GM11168 (cell line): Measurements from ENCODE around the gene OPCML.

Experiments
- in situ Hi-C: fragments of 300-500 bp; cut with MboI; formaldehyde crosslinking; loops from one replicate; pipeline ENCODE4 v1.12.0; 2022; ENCODE audit warnings: low sequenced_read_pairs; ENCODE audit not compliant: unreplicated experiment

The OPCML gene

GRCh38 chr11:133064152-133064877 lies 468.0 kb downstream of the OPCML start:
- in situ Hi-C loops = no loop called here

DNA sequence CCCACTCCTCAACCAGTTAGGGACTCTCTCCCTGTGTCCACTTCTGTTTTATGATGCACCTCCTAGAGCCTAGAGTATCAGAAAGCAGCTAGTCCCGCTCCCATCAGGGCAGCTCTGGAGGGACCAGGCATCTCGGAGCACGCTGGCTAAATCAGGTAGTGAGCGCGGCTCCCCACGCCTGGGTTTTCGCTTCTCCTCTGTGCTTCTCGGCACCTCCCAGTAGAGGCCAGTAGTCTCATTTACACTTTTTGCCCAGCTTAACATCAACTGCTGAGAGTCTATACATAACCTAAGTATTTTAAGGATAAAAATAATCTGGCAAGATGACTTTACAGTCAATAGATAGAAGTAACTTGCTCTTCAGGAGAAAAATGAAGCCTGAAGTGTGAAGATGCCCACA lies 473.8 kb downstream of the OPCML start:
- in situ Hi-C loops = no loop called here

GRCh38 chr11:133053124-133053776 lies 479.1 kb downstream of the OPCML start:
- in situ Hi-C loops = no loop called here

DNA sequence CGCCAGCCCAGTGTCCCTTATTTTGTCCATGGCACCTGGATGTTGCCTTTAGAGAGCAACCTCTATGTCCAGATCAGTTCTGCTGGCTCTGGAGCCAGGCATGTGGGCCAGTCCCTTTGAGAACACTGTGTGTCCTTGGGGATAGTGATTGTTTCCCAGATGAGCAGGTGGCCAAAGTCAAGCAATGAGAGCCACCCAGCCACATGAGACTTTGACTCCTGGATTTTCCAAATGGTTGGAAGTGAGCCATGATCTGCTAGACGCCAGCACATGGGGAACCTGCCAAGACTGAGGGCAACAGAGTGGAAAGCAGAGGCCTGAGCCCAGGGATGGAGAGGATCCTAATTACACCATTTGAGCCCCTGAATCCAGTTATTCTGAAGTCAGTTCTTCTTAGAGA lies 479.8 kb downstream of the OPCML start:
- in situ Hi-C loops = no loop called here

- in situ Hi-C loops = no loop called here
Observed at GRCh38 chr11:133049244-133050019, 482.9 kb downstream of the OPCML start.

GRCh38 chr11:133048270-133048669 lies 484.0 kb downstream of the OPCML start:
- in situ Hi-C loops = no loop called here

DNA sequence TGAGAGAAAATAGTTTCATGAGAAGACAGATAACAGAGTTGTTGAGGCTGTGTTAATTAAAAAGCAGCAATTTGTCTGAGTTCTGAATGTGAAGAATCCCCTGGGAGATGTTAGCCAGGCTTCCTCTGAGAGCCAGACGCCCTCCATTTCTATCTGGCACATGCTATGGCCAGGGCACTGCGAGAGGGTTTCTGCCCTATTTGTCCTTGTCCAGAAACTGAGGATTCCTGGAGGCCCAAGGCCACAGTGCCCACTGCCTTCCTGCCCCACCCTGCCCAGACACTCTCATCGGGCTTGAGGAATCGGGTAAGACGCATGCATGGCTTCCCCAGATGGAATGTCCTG lies 484.6 kb downstream of the OPCML start:
- in situ Hi-C loops = no loop called here

- in situ Hi-C loops = no loop called here
Observed at GRCh38 chr11:133047036-133047770, 485.1 kb downstream of the OPCML start.

DNA sequence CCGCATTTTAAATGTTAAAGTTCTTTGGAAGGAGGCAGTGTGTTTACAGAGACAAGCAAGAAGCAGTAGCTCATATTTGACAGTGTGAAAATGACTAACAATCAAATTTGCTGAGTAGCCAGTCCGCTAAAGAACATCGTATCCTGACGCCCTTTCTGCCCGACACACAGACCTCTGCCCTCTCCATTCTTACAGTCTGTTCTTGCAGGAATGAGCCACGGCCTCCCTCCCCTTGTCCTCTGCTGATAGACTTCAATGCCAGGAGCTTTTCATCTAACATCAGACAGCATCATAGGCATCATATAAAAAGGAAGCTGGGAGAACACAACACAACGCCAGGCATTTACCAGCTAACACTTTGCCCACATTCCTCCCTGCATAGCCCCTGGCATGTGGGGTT lies 486.0 kb downstream of the OPCML start:
- in situ Hi-C loops = no loop called here

DNA sequence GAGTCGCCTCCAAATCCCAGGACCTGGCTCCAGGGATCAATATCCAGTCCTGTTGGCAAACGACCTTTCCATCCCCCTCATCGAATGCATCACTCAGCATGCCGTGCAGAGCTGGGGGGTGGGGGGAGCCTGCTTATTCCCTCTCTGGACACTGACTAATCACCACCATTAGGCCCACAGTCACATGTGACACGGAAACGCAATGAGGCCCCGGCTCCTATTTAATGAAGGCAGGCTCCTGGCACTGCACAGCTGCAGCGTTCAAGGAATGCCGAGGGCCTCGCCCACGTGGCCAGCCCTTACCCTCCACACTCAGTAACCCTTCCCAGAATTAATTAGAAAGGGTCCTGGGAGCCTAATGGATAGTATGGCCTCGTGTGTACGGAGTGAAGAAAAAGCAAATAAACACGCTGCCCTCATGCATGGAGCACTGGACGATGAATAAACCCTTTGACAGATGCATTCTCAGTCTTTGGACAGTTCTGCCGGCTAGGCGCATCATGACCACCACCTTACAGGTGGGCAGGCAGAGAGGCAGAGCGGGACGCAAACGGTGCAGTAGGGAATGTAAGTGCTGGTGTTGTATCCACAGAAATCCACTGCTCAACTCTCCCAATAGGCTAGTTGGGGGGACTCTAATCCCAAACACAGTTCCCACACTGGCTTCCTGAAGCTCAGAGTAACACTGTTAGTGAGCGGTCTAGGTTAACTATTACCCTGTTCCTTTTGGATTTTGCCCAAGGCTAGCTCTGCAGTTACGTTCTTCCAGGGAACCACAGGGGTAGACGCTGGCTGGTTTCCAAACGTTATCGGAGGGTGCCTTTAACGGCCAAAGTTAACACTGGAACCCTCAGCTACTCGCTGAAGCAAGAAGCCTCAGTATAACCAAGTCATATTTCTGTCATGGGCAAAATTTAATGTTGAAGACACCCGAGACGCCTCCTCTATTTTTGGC lies 490.1 kb downstream of the OPCML start:
- in situ Hi-C loops = no loop called here

DNA sequence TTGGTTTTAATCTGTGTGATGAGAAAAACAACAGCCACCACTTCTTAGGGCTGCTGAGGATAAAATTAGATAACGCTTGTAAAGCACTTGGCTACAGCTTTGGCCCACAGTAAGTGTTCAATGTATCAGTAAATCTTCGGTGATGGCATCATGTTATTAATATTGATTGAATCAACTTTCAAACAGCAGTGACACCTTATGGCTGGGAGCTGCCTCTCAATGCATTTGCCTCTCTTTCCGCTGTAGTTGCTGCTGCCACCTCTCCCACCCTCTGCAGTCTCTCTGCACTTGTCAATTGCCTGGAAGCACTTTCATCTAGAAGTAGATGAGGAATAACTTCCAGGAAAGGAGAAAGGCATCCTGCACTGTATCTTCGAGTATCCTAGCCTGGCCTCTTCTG lies 491.1 kb downstream of the OPCML start:
- in situ Hi-C loops = no loop called here

GRCh38 chr11:133040289-133040900 lies 491.9 kb downstream of the OPCML start:
- in situ Hi-C loops = no loop called here

- in situ Hi-C loops = no loop called here
Observed at GRCh38 chr11:133038850-133039249, 493.5 kb downstream of the OPCML start.

DNA sequence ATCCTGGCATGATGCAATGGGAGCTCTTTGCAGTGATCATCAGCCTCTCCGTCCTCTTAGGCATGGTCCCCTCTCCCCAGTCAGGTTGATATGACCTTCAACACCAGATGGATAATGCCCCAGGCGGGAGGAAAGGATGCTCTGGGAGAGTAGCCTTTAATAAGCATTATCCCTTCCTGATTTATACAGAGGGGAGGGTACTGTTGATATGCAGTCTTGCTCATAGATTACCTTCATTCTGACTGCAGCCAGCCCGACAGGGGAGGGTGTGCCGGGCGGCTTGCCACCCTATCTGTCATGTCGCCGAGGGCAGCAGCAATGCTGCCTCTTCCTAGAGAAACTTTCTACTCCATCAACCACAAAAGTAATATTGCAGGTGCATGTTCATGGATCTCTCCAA lies 497.4 kb downstream of the OPCML start:
- in situ Hi-C loops = no loop called here

GRCh38 chr11:133029107-133029506 lies 503.2 kb downstream of the OPCML start:
- in situ Hi-C loops = no loop called here

DNA sequence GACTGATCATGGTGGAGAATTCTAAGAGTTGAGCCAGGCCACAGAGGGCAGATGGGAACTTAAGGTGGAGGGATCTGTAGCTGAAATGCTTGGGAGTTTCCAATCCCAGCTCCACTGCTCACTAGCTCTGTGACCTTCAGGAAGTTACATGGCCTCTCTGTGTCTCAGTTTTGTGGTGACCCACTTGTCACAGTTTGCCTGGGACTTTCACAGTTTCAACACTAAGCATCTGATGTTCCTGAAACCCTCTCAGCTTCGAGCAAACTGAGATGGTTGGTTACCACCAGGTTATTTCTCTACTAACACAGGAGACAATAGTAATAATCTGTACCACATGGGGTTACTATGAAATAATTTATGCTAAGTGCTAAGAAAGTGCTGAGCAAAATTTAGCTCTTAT lies 505.3 kb downstream of the OPCML start:
- in situ Hi-C loops = no loop called here

DNA sequence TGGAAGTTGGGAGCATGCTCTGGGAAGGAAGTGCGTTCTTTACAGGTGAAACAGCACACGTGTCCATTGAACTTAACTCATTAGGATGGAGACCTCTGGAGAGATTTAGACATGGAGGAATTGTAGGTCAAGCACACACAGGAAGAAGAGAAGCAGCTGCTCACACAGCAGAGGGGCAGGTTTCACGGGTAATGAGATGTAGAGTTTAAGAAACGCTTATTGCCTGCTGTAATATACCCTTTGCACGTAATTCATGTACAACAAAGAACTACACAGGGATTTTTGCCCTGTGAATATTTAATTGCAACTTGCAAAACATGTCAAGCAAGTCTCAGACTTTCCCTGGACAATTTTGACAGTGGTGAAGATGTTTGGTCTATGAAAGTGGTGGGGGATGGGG lies 508.0 kb downstream of the OPCML start:
- in situ Hi-C loops = no loop called here

DNA sequence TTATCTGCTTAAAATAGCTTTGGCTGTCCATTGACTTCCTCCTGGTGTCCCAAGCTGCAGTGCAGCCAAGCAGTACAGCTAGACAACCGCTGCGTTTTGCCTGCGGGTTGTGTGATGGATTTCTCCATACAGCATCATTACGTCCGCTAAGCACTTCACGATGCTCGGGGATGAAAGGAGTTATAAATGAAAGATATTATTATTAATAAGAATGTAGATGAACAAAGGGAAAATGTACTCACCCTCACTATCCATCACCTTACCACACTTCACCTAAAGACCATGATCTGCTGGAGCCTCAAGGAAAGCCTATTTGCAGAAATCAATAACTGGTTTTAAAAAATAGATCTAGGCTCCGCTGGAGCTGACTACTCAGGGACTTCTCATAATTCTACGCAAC lies 509.1 kb downstream of the OPCML start:
- in situ Hi-C loops = no loop called here

- in situ Hi-C loops = no loop called here
Observed at GRCh38 chr11:133021553-133021952, 510.7 kb downstream of the OPCML start.
